SU-DHL-6 (cell line): ENCODE measurements around the gene SNIP1.
"Not testable (repeated sequence)": the region's sequence is repeated elsewhere in the genome, so short reads cannot be mapped to it uniquely, and the experiment has no call there.

Experiments used
- EZH2phosphoT487 ChIP-seq: fragments of 200-600 bp; sonication (generic), shearing (Covaris generic); conservative IDR thresholded peaks from 2 replicates; pipeline ENCODE4 v1.6.1; 2018; ENCODE audit warnings: mild to moderate bottlenecking, antibody characterized with exemption, low read length, moderate library complexity, mixed read lengths
- TF ChIP-seq, protein P1 (sequence below): fragments of 200-600 bp; sonication (generic); IDR thresholded peaks from one replicate; pipeline ENCODE4 v1.5.1; 2017; ENCODE audit warnings: antibody characterized with exemption, mild to moderate bottlenecking, low read length, moderate library complexity; ENCODE audit not compliant: insufficient read depth, poor library complexity, severe bottlenecking

DNA sequence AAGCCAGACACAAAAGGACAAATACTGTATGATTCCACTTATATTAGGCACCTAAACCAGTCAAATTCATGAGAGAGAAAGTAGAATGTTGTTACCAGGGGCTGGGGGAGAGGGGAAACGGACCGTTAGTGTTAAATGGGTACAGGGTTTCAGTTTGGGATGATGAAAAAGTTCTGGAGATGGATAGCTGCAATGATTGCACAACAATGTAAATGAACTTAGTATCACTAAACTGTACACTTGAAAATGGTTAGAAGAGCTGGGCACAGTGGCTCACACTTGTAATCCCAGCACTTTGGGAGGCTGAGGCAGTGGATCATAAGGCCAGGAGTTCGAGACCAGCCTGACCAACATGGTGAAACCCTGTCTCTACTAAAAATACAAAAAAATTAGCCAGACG is 30.5 kb upstream of the SNIP1 start:
- TF ChIP-seq, protein P1, sequence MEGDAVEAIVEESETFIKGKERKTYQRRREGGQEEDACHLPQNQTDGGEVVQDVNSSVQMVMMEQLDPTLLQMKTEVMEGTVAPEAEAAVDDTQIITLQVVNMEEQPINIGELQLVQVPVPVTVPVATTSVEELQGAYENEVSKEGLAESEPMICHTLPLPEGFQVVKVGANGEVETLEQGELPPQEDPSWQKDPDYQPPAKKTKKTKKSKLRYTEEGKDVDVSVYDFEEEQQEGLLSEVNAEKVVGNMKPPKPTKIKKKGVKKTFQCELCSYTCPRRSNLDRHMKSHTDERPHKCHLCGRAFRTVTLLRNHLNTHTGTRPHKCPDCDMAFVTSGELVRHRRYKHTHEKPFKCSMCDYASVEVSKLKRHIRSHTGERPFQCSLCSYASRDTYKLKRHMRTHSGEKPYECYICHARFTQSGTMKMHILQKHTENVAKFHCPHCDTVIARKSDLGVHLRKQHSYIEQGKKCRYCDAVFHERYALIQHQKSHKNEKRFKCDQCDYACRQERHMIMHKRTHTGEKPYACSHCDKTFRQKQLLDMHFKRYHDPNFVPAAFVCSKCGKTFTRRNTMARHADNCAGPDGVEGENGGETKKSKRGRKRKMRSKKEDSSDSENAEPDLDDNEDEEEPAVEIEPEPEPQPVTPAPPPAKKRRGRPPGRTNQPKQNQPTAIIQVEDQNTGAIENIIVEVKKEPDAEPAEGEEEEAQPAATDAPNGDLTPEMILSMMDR, result not testable (repeated sequence)
- not testable (repeated sequence) for TF ChIP-seq EZH2phosphoT487
